ENCODE data around the gene A2ML1. TPM values are rescaled to one million over a fixed set of nuclear protein-coding genes. Genes with fewer than 3 reads are reported as not detected.
"Not testable (repeated sequence)": the region's sequence is repeated elsewhere in the genome, so short reads cannot be mapped to it uniquely, and the experiment has no call there.

The A2ML1 gene
- total RNA-seq, 1 experiment from 2014 or later: 0.02 TPM

GRCh38 chr12:8849876-8850275 lies 27.5 kb downstream of the A2ML1 start:
- DNase-seq (ENCODE audit: low read depth): peak; percentile 7

DNA sequence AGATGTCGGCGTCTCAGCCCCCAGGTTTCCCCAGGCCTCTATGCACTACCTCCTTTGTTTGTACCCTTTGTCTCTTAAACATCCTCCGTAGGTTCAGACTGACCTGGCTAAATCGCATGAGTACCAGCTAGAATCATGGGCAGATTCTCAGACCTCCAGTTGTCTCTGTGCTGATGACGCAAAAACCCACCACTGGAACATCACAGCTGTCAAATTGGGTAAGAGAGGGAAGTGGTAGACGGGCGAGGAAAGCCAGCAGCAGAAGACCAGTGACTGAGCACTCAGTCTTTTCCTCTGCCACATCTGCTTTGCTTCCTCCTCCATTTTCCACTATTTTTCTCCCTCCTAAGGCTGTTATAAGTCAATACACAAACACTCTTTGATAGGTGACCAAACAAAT lies 29.7 kb downstream of the A2ML1 start:
- DNase-seq (ENCODE audit: low read depth): no peak

DNA sequence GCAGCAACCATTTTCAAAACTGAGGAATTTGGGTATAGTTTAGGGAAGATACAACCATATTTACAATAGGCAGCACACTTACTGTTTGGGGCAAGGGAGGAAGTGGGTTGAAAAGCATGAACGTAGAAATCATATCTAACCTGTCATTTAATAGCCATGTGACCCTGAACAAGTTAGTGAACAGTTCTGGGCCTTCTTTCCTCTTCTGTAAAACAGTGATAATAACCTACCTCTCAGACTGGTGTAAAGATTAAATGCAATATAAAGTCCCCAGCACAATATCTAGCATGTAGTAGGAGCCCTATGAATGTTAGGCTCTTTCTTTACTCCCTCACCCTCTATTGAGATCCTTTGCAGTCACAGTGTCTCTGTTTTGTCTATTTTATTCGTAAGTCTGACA lies 33.5 kb downstream of the A2ML1 start:
- DNase-seq (ENCODE audit: low read depth): no peak

- DNase-seq (ENCODE audit: low read depth): not testable (repeated sequence)
These were observed 37.0 kb downstream of the A2ML1 start for GRCh38 chr12:8859448-8859847.

DNA sequence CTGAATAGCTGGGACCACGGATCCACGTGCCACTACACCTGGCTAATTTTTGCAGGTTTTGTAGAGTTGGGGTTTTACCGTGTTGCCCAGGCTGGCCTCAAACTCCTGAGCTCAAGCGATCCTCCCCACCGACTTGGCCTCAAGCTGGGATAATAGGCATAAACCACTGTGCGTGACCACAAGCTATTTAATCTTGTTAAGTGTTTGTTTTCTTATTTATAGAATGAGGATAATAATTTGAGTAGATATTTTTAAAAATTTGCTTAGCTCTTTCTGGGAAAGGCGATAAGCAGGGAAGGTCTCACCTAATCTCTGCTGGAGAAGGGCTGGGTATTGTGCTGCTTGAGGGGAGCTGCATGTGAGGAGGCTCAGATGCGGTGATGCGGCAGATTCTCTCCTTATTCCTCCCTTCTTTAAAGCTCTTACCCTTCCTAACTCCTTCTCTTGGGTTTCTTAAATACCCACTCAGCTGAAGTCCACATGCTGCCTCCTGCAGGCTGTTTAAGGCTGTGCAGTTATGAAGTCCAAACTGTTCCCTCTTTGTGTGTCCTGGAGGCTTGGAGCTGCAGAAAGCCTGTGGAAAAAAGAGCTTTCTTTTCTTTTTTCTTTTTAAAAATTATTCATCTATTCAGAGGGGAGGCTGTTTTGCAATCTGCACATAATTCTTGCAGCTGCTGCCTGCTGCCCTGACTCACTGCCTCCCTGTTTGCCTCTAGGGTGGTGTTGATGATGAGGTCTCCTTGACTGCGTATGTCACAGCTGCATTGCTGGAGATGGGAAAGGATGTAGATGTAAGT lies 37.9 kb downstream of the A2ML1 start:
- DNase-seq (ENCODE audit: low read depth): peak; percentile 33

GRCh38 chr12:8866429-8866828 lies 44.0 kb downstream of the A2ML1 start:
- DNase-seq (ENCODE audit: low read depth): no peak

GRCh38 chr12:8867009-8867408 lies 44.6 kb downstream of the A2ML1 start:
- DNase-seq (ENCODE audit: low read depth): no peak

- no peak for DNase-seq (ENCODE audit: low read depth)
These were observed 45.4 kb downstream of the A2ML1 start for GRCh38 chr12:8867786-8868185.

GRCh38 chr12:8870586-8870985 lies 48.2 kb downstream of the A2ML1 start:
- no peak for DNase-seq (ENCODE audit: low read depth)

GRCh38 chr12:8871068-8871467 lies 48.6 kb downstream of the A2ML1 start:
- no peak for DNase-seq (ENCODE audit: low read depth)

DNA sequence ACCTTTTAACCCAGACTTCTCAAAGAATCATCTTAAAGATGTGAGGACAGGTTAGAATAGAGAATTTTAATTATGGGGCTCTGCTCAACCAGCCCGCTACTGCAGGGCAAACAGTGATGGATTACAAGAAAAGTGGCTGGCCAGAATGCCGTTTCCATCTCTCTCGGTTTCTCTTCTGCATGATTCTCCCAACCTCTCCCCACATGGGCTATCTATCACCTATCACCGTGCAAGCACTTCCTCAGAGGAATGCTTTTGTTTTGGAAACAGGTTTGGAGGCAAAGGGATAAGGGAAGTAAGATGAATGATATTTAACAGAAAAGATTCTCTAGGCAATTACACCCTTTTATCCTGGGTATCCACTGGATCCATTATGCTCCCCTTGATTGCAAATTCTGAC lies 54.5 kb downstream of the A2ML1 start:
- no peak for DNase-seq (ENCODE audit: low read depth)

GRCh38 chr12:8886502-8887284 lies 64.3 kb downstream of the A2ML1 start:
- no peak for DNase-seq (ENCODE audit: low read depth)

GRCh38 chr12:8887285-8887715 lies 64.9 kb downstream of the A2ML1 start:
- DNase-seq (ENCODE audit: low read depth): no peak

GRCh38 chr12:8890313-8891085 lies 68.1 kb downstream of the A2ML1 start:
- DNase-seq (ENCODE audit: low read depth): peak; percentile 42

DNA sequence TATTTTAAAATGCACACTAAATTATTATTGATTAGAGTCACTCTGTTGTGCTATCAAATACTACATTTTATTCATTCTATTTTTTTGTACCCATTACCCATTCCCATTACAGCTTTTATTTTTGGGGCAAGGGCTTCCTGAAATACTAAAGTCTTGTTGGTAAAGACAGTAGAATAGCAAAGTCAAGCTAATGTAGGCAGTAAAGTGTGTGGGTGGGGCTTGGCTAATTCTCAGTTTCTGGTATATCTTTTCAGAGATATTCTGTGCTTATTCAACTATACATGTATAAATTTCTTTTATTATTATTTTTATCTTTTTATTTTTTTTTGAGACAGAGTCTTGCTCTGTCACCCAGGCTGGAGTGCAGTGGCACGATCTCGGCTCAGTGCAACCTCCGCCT lies 69.6 kb downstream of the A2ML1 start:
- no peak for DNase-seq (ENCODE audit: low read depth)

DNA sequence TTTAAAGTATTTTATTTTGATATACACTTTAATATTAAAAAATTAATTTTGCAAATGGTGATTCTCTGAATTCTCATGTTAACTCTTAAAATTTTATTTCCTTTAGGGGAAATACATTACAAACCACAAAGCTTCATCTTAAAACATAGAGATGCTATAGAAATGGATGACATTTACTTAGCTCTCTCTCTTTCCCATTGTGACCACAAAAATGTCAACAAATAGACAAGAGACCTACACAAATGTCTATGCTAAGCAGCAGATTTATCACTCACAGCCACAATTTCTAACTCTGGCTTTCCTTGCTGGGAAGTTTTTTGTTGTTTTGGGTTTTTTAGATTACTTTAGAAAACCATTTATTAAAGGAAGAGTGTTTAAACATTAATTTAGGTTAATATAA lies 72.0 kb downstream of the A2ML1 start:
- DNase-seq (ENCODE audit: low read depth): no peak

GRCh38 chr12:8894986-8895385 lies 72.6 kb downstream of the A2ML1 start:
- DNase-seq (ENCODE audit: low read depth): no peak

GRCh38 chr12:8897081-8897480 lies 74.7 kb downstream of the A2ML1 start:
- no peak for DNase-seq (ENCODE audit: low read depth)

- DNase-seq (ENCODE audit: low read depth): no peak
These were observed 77.4 kb downstream of the A2ML1 start for GRCh38 chr12:8899830-8900229.

DNA sequence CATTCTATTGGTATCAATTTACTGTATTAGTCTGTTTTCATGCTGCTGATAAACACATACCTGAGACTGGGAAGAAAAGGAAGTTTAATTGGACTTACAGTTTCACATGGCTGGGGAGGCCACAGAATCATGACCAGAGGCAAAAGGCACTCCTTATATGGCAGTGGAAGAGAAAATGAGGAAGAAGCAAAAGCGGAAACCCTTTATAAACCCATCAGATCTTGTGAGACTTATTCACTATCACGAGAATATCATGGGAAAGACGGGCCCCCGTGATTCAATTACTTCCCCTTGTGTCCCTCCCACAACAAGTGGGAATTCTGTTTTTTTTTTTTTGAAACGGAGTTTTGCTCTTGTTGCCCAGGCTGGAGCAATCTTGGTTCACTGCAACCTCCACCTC lies 80.3 kb downstream of the A2ML1 start:
- DNase-seq (ENCODE audit: low read depth): not testable (repeated sequence)

- no peak for DNase-seq (ENCODE audit: low read depth)
These were observed 81.2 kb downstream of the A2ML1 start for GRCh38 chr12:8903646-8904045.

- no peak for DNase-seq (ENCODE audit: low read depth)
These were observed 82.2 kb downstream of the A2ML1 start for GRCh38 chr12:8904665-8905064.
